Measurements from ENCODE around the gene LTC4S. TPM values are rescaled to one million over a fixed set of nuclear protein-coding genes. Genes with fewer than 3 reads are reported as not detected.

LTC4S gene
- total and polyA plus RNA-seq, 9 of the 15 experiments (the other 6 are each of a cell fraction or from before 2014, with no cell fraction given) = 0.17 to 0.77 (median 0.75) TPM; not detected in 6

DNA sequence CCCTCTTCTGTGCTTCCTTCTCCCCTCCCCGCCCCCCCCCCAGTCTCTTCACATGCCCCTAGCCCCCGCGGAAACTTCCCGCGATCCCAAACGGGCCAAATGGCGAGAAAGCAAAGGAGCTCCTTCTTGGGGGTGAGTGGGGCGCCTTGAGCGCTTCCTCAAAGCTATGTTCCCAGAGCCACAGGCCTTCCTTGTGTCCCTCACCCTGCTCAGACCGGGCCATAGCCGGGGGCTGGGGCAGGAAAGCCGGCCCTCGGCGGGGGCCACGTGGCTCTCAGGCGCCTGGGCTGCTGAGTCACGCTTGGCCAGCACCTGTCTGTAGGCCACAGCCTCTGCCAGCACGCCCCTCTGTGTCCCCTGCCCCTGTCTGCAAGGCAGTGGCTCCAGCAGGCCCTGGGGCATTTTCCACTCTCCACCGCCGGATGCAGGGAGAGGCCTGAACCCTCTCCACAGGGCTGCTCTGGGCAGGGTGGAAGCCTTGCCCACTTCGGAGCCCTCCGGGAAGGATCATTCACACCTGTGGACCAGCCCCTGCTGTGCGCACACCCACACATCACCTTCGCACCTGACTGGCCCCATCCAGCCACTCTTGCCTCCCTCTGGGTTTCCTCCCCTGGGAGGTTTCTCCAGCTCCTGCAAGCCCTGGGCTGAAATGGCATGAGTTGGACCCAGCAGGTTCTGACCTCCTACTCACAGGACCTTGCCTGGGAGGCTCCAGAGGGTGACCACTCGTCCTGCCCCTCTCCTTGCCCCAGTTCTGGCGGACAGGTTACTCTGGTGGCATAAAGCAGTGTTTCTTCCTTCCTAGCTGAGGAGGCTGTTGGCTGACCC, 25.7 kb downstream of the LTC4S start (continued):
- TF ChIP-seq, protein P1, sequence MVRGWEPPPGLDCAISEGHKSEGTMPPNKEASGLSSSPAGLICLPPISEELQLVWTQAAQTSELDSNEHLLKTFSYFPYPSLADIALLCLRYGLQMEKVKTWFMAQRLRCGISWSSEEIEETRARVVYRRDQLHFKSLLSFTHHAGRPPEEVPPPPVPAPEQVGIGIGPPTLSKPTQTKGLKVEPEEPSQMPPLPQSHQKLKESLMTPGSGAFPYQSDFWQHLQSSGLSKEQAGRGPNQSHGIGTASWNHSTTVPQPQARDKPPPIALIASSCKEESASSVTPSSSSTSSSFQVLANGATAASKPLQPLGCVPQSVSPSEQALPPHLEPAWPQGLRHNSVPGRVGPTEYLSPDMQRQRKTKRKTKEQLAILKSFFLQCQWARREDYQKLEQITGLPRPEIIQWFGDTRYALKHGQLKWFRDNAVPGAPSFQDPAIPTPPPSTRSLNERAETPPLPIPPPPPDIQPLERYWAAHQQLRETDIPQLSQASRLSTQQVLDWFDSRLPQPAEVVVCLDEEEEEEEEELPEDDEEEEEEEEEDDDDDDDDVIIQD (CRISPR knock-in tag; IDR thresholded peaks at IDR 0.05) = peak; percentile 93
- no peak for TF ChIP-seq ZNF384 (IDR thresholded peaks at IDR 0.05; ENCODE audit: low read depth, low read length)
- no peak for TF ChIP-seq STAT5A (IDR thresholded peaks at IDR 0.05; ENCODE audit: borderline replicate concordance, low read length)
- peak; percentile 92 for TF ChIP-seq SMAD4 (CRISPR knock-in tag; conservative IDR thresholded peaks at IDR 0.05)
- TF ChIP-seq SUPT5H (IDR thresholded peaks at IDR 0.05) = no peak
- no peak for TF ChIP-seq ZBED1 (IDR thresholded peaks at IDR 0.05)
- TF ChIP-seq, protein P2, sequence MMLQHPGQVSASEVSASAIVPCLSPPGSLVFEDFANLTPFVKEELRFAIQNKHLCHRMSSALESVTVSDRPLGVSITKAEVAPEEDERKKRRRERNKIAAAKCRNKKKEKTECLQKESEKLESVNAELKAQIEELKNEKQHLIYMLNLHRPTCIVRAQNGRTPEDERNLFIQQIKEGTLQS (IDR thresholded peaks at IDR 0.05) = no peak
- TF ChIP-seq, protein P2 (CRISPR knock-in tag; conservative IDR thresholded peaks at IDR 0.05) = no peak
- TF ChIP-seq, protein P3, sequence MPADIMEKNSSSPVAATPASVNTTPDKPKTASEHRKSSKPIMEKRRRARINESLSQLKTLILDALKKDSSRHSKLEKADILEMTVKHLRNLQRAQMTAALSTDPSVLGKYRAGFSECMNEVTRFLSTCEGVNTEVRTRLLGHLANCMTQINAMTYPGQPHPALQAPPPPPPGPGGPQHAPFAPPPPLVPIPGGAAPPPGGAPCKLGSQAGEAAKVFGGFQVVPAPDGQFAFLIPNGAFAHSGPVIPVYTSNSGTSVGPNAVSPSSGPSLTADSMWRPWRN (IDR thresholded peaks at IDR 0.05; ENCODE audit: low read depth) = no peak; the same call in 1 of the 2 replicates
- no peak for TF ChIP-seq CC2D1A (IDR thresholded peaks at IDR 0.05)
- no peak for TF ChIP-seq TSC22D4 (tag; IDR thresholded peaks at IDR 0.05)
- TF ChIP-seq, protein P4, sequence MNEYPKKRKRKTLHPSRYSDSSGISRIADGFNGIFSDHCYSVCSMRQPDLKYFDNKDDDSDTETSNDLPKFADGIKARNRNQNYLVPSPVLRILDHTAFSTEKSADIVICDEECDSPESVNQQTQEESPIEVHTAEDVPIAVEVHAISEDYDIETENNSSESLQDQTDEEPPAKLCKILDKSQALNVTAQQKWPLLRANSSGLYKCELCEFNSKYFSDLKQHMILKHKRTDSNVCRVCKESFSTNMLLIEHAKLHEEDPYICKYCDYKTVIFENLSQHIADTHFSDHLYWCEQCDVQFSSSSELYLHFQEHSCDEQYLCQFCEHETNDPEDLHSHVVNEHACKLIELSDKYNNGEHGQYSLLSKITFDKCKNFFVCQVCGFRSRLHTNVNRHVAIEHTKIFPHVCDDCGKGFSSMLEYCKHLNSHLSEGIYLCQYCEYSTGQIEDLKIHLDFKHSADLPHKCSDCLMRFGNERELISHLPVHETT (CRISPR knock-in tag; conservative IDR thresholded peaks at IDR 0.05 in 1 of 2, IDR thresholded peaks at IDR 0.05 in 1 of 2) = peak in 1 of 2 experiments; percentile 90; a peak in 2 of 4 replicates
- TF ChIP-seq, protein P5, sequence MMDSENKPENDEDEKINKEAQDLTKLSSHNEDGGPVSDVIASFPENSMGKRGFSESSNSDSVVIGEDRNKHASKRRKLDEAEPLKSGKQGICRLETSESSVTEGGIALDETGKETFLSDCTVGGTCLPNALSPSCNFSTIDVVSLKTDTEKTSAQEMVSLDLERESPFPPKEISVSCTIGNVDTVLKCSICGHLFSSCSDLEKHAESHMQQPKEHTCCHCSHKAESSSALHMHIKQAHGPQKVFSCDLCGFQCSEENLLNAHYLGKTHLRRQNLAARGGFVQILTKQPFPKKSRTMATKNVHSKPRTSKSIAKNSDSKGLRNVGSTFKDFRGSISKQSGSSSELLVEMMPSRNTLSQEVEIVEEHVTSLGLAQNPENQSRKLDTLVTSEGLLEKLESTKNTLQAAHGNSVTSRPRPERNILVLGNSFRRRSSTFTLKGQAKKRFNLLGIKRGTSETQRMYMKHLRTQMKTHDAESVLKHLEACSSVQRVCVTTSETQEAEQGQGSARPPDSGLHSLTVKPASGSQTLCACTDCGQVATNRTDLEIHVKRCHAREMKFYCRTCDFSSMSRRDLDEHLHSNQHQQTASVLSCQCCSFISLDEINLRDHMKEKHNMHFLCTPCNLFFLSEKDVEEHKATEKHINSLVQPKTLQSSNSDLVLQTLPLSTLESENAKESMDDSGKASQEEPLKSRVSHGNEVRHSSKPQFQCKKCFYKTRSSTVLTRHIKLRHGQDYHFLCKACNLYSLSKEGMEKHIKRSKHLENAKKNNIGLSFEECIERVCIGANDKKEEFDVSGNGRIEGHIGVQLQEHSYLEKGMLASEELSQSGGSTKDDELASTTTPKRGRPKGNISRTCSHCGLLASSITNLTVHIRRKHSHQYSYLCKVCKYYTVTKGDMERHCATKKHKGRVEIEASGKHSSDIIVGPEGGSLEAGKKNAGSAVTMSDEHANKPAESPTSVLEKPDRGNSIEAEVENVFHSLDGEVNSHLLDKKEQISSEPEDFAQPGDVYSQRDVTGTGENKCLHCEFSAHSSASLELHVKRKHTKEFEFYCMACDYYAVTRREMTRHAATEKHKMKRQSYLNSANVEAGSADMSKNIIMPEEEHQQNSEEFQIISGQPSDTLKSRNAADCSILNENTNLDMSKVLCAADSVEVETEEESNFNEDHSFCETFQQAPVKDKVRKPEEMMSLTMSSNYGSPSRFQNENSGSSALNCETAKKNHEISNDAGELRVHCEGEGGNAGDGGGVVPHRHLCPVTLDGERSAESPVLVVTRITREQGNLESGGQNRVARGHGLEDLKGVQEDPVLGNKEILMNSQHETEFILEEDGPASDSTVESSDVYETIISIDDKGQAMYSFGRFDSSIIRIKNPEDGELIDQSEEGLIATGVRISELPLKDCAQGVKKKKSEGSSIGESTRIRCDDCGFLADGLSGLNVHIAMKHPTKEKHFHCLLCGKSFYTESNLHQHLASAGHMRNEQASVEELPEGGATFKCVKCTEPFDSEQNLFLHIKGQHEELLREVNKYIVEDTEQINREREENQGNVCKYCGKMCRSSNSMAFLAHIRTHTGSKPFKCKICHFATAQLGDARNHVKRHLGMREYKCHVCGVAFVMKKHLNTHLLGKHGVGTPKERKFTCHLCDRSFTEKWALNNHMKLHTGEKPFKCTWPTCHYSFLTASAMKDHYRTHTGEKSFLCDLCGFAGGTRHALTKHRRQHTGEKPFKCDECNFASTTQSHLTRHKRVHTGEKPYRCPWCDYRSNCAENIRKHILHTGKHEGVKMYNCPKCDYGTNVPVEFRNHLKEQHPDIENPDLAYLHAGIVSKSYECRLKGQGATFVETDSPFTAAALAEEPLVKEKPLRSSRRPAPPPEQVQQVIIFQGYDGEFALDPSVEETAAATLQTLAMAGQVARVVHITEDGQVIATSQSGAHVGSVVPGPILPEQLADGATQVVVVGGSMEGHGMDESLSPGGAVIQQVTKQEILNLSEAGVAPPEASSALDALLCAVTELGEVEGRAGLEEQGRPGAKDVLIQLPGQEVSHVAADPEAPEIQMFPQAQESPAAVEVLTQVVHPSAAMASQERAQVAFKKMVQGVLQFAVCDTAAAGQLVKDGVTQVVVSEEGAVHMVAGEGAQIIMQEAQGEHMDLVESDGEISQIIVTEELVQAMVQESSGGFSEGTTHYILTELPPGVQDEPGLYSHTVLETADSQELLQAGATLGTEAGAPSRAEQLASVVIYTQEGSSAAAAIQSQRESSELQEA (IDR thresholded peaks at IDR 0.05; ENCODE audit: low read depth) = no peak

All from K562 (cell line).